Activated CD4-positive, alpha-beta T cell treated with anti-CD3 and anti-CD28 coated beads, Interleukin-2, amount 50 U/mL, for 1 hour (primary cell): ENCODE data around the gene AEN.

Source experiments
- DNase-seq: peaks from one replicate; pipeline ENCODE4 v3.0.0-alpha.2; 2020

The AEN gene

GRCh38 chr15:88680241-88681001, 59.3 kb downstream of the AEN start:
- DNase-seq = no peak

GRCh38 chr15:88681610-88682221, 60.6 kb downstream of the AEN start:
- no peak for DNase-seq
